G401 (cell line): ENCODE measurements around the gene TMEM150C. TPM values are rescaled to one million over a fixed set of nuclear protein-coding genes. Genes with fewer than 3 reads are reported as not detected.
"Not testable (repeated sequence)": the region's sequence is repeated elsewhere in the genome, so short reads cannot be mapped to it uniquely, and the experiment has no call there.

ENCODE experiments used
- DNase-seq: peaks from one replicate; pipeline ENCODE4 v3.0.0-alpha.2; 2015; ENCODE audit warnings: low spot score
- in situ Hi-C: cut with HindIII; loops from 2 replicates; pipeline ENCODE4 v1.10.0; 2016; ENCODE audit warnings: low sequenced_read_pairs, mixed read lengths
- total RNA-seq: library from RNA; depleted of rRNA; stranded (reverse); fragments of >200 nt; shearing (Covaris generic); gene quantifications from 2 replicates; pipeline ENCODE4 v1.2.3, GENCODE V29; 2014

The TMEM150C gene
- total RNA-seq, 1 experiment from 2014 or later: 3.6 TPM

GRCh38 chr4:82578935-82579334 lies 17.1 kb upstream of the TMEM150C start:
- DNase-seq: no peak

GRCh38 chr4:82577451-82577850 lies 15.7 kb upstream of the TMEM150C start:
- DNase-seq: no peak

More at GRCh38 chr4:82578935-82579334, 17.1 kb upstream of the TMEM150C start:
- in situ Hi-C loops: no loop called here

GRCh38 chr4:82569727-82570126 lies 7.9 kb upstream of the TMEM150C start:
- DNase-seq: no peak
- in situ Hi-C loops: no loop called here

More at GRCh38 chr4:82577451-82577850, 15.7 kb upstream of the TMEM150C start:
- in situ Hi-C loops: no loop called here

- in situ Hi-C loops: no loop called here
- no peak for DNase-seq
These were observed 7.3 kb upstream of the TMEM150C start for GRCh38 chr4:82569076-82569475.

GRCh38 chr4:82567444-82567843 lies 5.7 kb upstream of the TMEM150C start:
- DNase-seq: no peak
- in situ Hi-C loops: no loop called here

- DNase-seq: no peak
- in situ Hi-C loops: no loop called here
These were observed 721 bp upstream of the TMEM150C start for GRCh38 chr4:82562564-82562854.

- in situ Hi-C loops: no loop called here
- no peak for DNase-seq
These were observed 669 bp downstream of the TMEM150C start for GRCh38 chr4:82560853-82561785.

GRCh38 chr4:82559735-82560120 lies 2.1 kb downstream of the TMEM150C start:
- DNase-seq: no peak
- in situ Hi-C loops: no loop called here

GRCh38 chr4:82559090-82559734 lies 2.6 kb downstream of the TMEM150C start:
- DNase-seq, in situ Hi-C loops: not testable (repeated sequence)

GRCh38 chr4:82555276-82555675 lies 6.5 kb downstream of the TMEM150C start:
- peak; percentile 8 for DNase-seq
- in situ Hi-C loops: no loop called here

- in situ Hi-C loops: no loop called here
- DNase-seq: no peak
These were observed 8.8 kb downstream of the TMEM150C start for GRCh38 chr4:82553020-82553419.

- in situ Hi-C loops: no loop called here
- DNase-seq: no peak
These were observed 10.1 kb downstream of the TMEM150C start for GRCh38 chr4:82551734-82552133.

- in situ Hi-C loops, DNase-seq: not testable (repeated sequence)
These were observed 13.9 kb downstream of the TMEM150C start for GRCh38 chr4:82547850-82548249.

GRCh38 chr4:82543131-82543530 lies 18.7 kb downstream of the TMEM150C start:
- DNase-seq: no peak
- in situ Hi-C loops: no loop called here

GRCh38 chr4:82542642-82543041 lies 19.1 kb downstream of the TMEM150C start:
- no peak for DNase-seq
- in situ Hi-C loops: no loop called here

GRCh38 chr4:82529322-82529721 lies 32.5 kb downstream of the TMEM150C start:
- in situ Hi-C loops: no loop called here
- DNase-seq: no peak

GRCh38 chr4:82528868-82529267 lies 32.9 kb downstream of the TMEM150C start:
- DNase-seq: no peak

GRCh38 chr4:82528074-82528473 lies 33.7 kb downstream of the TMEM150C start:
- DNase-seq: no peak
- in situ Hi-C loops: no loop called here

More at GRCh38 chr4:82528868-82529267, 32.9 kb downstream of the TMEM150C start:
- in situ Hi-C loops: no loop called here

- in situ Hi-C loops: no loop called here
- DNase-seq: no peak
These were observed 36.4 kb downstream of the TMEM150C start for GRCh38 chr4:82525307-82525911.

- in situ Hi-C loops: no loop called here
- DNase-seq: no peak
These were observed 37.1 kb downstream of the TMEM150C start for GRCh38 chr4:82524570-82525152.
